Testis (tissue), 5 donors: ENCODE results near the gene CAPN1. TPM values are rescaled to one million over a fixed set of nuclear protein-coding genes. Genes with fewer than 3 reads are reported as not detected.

Experiments used
- DNase-seq: peaks from one replicate; pipeline ENCODE4 v3.0.0-alpha.2; 2019
- H3K27ac ChIP-seq, 2 donors: fragments of 200-600 bp; sonication (generic); one replicate each; pipeline ENCODE4 v1.5.1; 2019
- H3K27me3 ChIP-seq: fragments of 200-600 bp; sonication (generic); one replicate; pipeline ENCODE4 v1.5.1; 2019
- H3K36me3 ChIP-seq: fragments of 200-600 bp; sonication (generic); one replicate; pipeline ENCODE4 v1.5.1; 2017; ENCODE audit warnings: low read depth; ENCODE audit errors: missing control alignments
- H3K4me1 ChIP-seq: fragments of 200-600 bp; sonication (generic); one replicate; pipeline ENCODE4 v1.5.1; 2019
- H3K4me3 ChIP-seq, 2 donors: fragments of 200-600 bp; sonication (generic); one replicate each; pipeline ENCODE4 v1.5.1; 2017 to 2019
- H3K9me3 ChIP-seq: fragments of 200-600 bp; sonication (generic); one replicate; pipeline ENCODE4 v1.5.1; 2017
- CTCF ChIP-seq, 3 experiments: fragments of 450-650 bp in 2 of 3; fragments of 200-600 bp in 1 of 3; sonication (generic) in 1 of 3; IDR thresholded peaks; one replicate each; pipeline ENCODE4 v1.5.1; 2016 to 2019; ENCODE audit warnings: antibody characterized with exemption in 3 of 3, mild to moderate bottlenecking in 2 of 3, moderate library complexity in 1 of 3
- POLR2A ChIP-seq: fragments of 450-650 bp; IDR thresholded peaks from one replicate; pipeline ENCODE4 v1.6.1; 2017; ENCODE audit warnings: antibody characterized with exemption, mild to moderate bottlenecking, moderate library complexity
- WGBS, 2 donors: methylation state at CpG; one replicate each; pipeline ENCODE4 v1.1.5; 2018; 5-methylcytosine and 5-hydroxymethylcytosine counted together
- intact Hi-C: fragments of 100-400 bp; cut with DNase I; formaldehyde crosslinking; loops from one replicate; pipeline ENCODE4 v1.15.1; 2023; ENCODE audit warnings: low total_unique reads
- long read RNA-seq, 2 donors: transcript quantifications; one replicate each; lab custom pipeline, GENCODE V29; 2026
- polyA plus RNA-seq: library from polyadenylated mRNA; stranded (reverse); fragments of 350-450 nt; fragmentation: Illumina TruSeq; extraction: RNeasy Lipid Tissue Mini Kit (QIAGEN cat#74804); gene quantifications from one replicate; pipeline ENCODE4 v1.2.3, GENCODE V29; 2014; ENCODE audit warnings: low read depth, low replicate concordance; ENCODE audit not compliant: insufficient read depth
- total RNA-seq, 2 donors: library from RNA; depleted of rRNA; stranded (reverse); fragments of >200 nt; gene quantifications; one replicate each; pipeline ENCODE4 v1.2.3, GENCODE V29; 2016

Gene CAPN1
- total RNA-seq: 10 to 100 TPM; 36.2 to 85.3 TPM
- polyA plus RNA-seq: 27.3 TPM
- long read RNA-seq, donor 1, partial matches to known transcripts: 14 of 14 reads
- long read RNA-seq, donor 1, other reads (novel, unspliced or antisense): 0 of 14 reads
- long read RNA-seq, donor 2, partial matches to known transcripts: 7 of 17 reads
- long read RNA-seq, donor 2, other reads (novel, unspliced or antisense): 10 of 17 reads

GRCh38 chr11:65181569-65182257 is at the start of gene CAPN1:
TSS of gene CAPN1 (plus strand) at chr11:65181928. CDS start at chr11:65182702, 774 bp downstream.
- Histone ChIP-seq H3K9me3 (no peaks in the 10 kb centered on the region), H3K27me3 (no peaks in the 10 kb centered on the region), H3K36me3 (no peaks in the 10 kb centered on the region), H3K27ac (peak within 1 kb of the TSS; percentile 76 to 85), H3K4me1 (peaks cover 16% of the 10 kb centered on the region), H3K4me3 (peak within 1 kb of the TSS; percentile 64 to 79)
- intact Hi-C loops: no loop called here
- WGBS, 2 donors: 0% methylated on average over 9 to 42 of the region's 43 CpGs
- DNase-seq: peak; percentile 69
- TF ChIP-seq CTCF (IDR thresholded peaks at IDR 0.05): no peak
- no peak for TF ChIP-seq POLR2A

- 59 to 67% methylated on average over 9 to 10 of the region's 10 CpGs for WGBS, 2 donors
- intact Hi-C loops: no loop called here
- no peaks in the 10 kb centered on the region for H3K36me3 ChIP-seq
Observed at GRCh38 chr11:65132238-65132987, 49.3 kb upstream of the CAPN1 start.

GRCh38 chr11:65132988-65133700 is 48.6 kb upstream of the CAPN1 start:
- no peaks in the 10 kb centered on the region for H3K36me3 ChIP-seq
- H3K4me3 ChIP-seq: peak overlapping the region; percentile 89 to 92
- TF ChIP-seq CTCF (IDR thresholded peaks at IDR 0.05) (no peak), POLR2A (no peak)
- no peaks in the 10 kb centered on the region for H3K27me3 ChIP-seq
- peaks cover 24% of the 10 kb centered on the region for H3K4me1 ChIP-seq
- H3K9me3 ChIP-seq: no peaks in the 10 kb centered on the region
- intact Hi-C loops: no loop called here
- WGBS, 2 donors: 30 to 37% methylated on average over 17 to 18 of the region's 18 CpGs
- DNase-seq: peak; percentile 59
- H3K27ac ChIP-seq: no peak overlapping the region

More at GRCh38 chr11:65132238-65132987, 49.3 kb upstream of the CAPN1 start:
- Histone ChIP-seq H3K4me1 (peaks cover 24% of the 10 kb centered on the region), H3K27me3 (no peaks in the 10 kb centered on the region), H3K27ac (no peak overlapping the region), H3K9me3 (no peaks in the 10 kb centered on the region), H3K4me3 (no peak overlapping the region)
- TF ChIP-seq POLR2A (no peak), CTCF (IDR thresholded peaks at IDR 0.05) (no peak)
- DNase-seq: no peak

- DNase-seq: no peak
- intact Hi-C loops: no loop called here
- H3K4me1 ChIP-seq: peaks cover 24% of the 10 kb centered on the region
- H3K27ac ChIP-seq: peak overlapping the region; percentile 95 to 98
- no peaks in the 10 kb centered on the region for H3K9me3 ChIP-seq
- peak overlapping the region; percentile 89 to 92 for H3K4me3 ChIP-seq
- TF ChIP-seq POLR2A (no peak), CTCF (IDR thresholded peaks at IDR 0.05) (no peak)
- no peaks in the 10 kb centered on the region for H3K27me3 ChIP-seq
- 0 to 1% methylated on average over 16 to 20 of the region's 20 CpGs for WGBS, 2 donors
- no peaks in the 10 kb centered on the region for H3K36me3 ChIP-seq
Observed at GRCh38 chr11:65133724-65134123, 48.0 kb upstream of the CAPN1 start.
